ENCODE data around the gene GRK4. TPM values are rescaled to one million over a fixed set of nuclear protein-coding genes. Genes with fewer than 3 reads are reported as not detected.

The GRK4 gene
- total and polyA plus RNA-seq, 2 of the 4 experiments (the other 2 are of a cell fraction), result 1.6 to 2.2 TPM

GRCh38 chr4:3022651-3023050 is 59.3 kb downstream of the GRK4 start:
- no peak overlapping the region for H2BK120ac ChIP-seq (ENCODE audit: low read depth, low read length)
- in situ Hi-C loops (cut with MboI; ENCODE audit: low sequenced_read_pairs) (no loop called here), dilution Hi-C loops (cut with HindIII; ENCODE audit: low sequenced_read_pairs, unreplicated experiment) (no loop called here), intact Hi-C loops (cut with micrococcal nuclease) (no loop called here)
- H3K4me3 ChIP-seq (ENCODE audit: insufficient read depth, low read depth, low read length), result no peak overlapping the region
- H3K79me1 ChIP-seq (ENCODE audit: low read depth in 1 of 2, low read length in 2 of 2), result no peaks in the 10 kb centered on the region
- no peak overlapping the region for H3K4me2 ChIP-seq (ENCODE audit: low read depth, low read length)
- H3K27ac ChIP-seq (ENCODE audit: insufficient read depth, low read length), result no peak overlapping the region
- no peak overlapping the region for H2AK5ac ChIP-seq (ENCODE audit: low read depth, low read length)
- no peaks in the 10 kb centered on the region for H3K36me3 ChIP-seq (ENCODE audit: control insufficient read depth, insufficient read depth, low read length)
- H3K9ac ChIP-seq (ENCODE audit: low read depth, low read length), result no peak overlapping the region
- no peak overlapping the region for H3K4ac ChIP-seq (ENCODE audit: low read depth, low read length)
- H2BK20ac ChIP-seq (ENCODE audit: low read depth, low read length), result no peak overlapping the region
- H4K5ac ChIP-seq (ENCODE audit: low read depth, low read length), result no peak overlapping the region
- H2AFZ ChIP-seq (replicated peaks; ENCODE audit: low read length, poor library complexity), result no peak overlapping the region
- H3K14ac ChIP-seq (replicated peaks; ENCODE audit: low read depth, low read length), result no peak overlapping the region
- no peak overlapping the region for H3K23ac ChIP-seq (ENCODE audit: low read depth, low read length)
- no CpG with 5 or more reads among the region's 3 CpGs for WGBS, 2 experiments (ENCODE audit: extremely low coverage in 2 of 2, insufficient read length in 1 of 2)
- no TSS peak for BruUV-seq (replicated peaks)
- no peak overlapping the region for H2BK5ac ChIP-seq (ENCODE audit: low read depth, low read length, poor library complexity, severe bottlenecking)
- H3K56ac ChIP-seq (ENCODE audit: extremely low read depth, insufficient read depth, low read length), result no peak overlapping the region
- ChIA-PET CTCF (no interaction called here), POLR2A (ENCODE audit: unreplicated experiment) (no interaction called here)
- H3K9me3 ChIP-seq (ENCODE audit: control insufficient read depth, insufficient read depth, low read length), result peaks cover 7% of the 10 kb centered on the region
- H3K9me1 ChIP-seq (ENCODE audit: insufficient read depth, low read length), result no peaks in the 10 kb centered on the region
- H2AK9ac ChIP-seq (replicated peaks; ENCODE audit: low read depth, low read length, poor library complexity), result no peak overlapping the region
- H3K4me1 ChIP-seq (ENCODE audit: control insufficient read depth, insufficient read depth, low read length), result no peaks in the 10 kb centered on the region
- no peak overlapping the region for H2BK15ac ChIP-seq (ENCODE audit: low read depth, low read length)
- H3K27me3 ChIP-seq (ENCODE audit: control insufficient read depth, insufficient read depth, low read length), result peaks cover 34% of the 10 kb centered on the region
- no peak overlapping the region for H4K91ac ChIP-seq (ENCODE audit: insufficient read depth, low read depth, low read length)
- no peak for ATAC-seq (ENCODE audit: low read depth)
- no peak overlapping the region for H3K18ac ChIP-seq (ENCODE audit: low read depth, low read length)
- TF ChIP-seq MAFK (IDR thresholded peaks at IDR 0.05; ENCODE audit: low read depth, low read length) (no peak), CTCF (conservative IDR thresholded peaks at IDR 0.05; ENCODE audit: low read depth, low read length) (no peak), POLR2A (IDR thresholded peaks at IDR 0.05; ENCODE audit: low read depth, low read length) (no peak), RFX5 (IDR thresholded peaks at IDR 0.05; ENCODE audit: low read depth, low read length) (no peak), CHD1 (IDR thresholded peaks at IDR 0.05; ENCODE audit: low read depth, low read length) (no peak), MAZ (IDR thresholded peaks at IDR 0.05; ENCODE audit: borderline replicate concordance, low read depth, low read length) (no peak), RAD21 (IDR thresholded peaks at IDR 0.05; ENCODE audit: low read length) (no peak), SMC3 (IDR thresholded peaks at IDR 0.05; ENCODE audit: low read depth, low read length) (no peak), USF2 (IDR thresholded peaks at IDR 0.05; ENCODE audit: low read depth, low read length) (no peak), ELK1 (IDR thresholded peaks at IDR 0.05; ENCODE audit: borderline replicate concordance, low read depth, low read length) (no peak), CEBPB (IDR thresholded peaks at IDR 0.05; ENCODE audit: low read depth, low read length) (no peak), NFE2L2 (IDR thresholded peaks at IDR 0.05; ENCODE audit: low read depth, low read length) (no peak), MXI1 (IDR thresholded peaks at IDR 0.05; ENCODE audit: borderline replicate concordance, low read depth, low read length) (no peak)
- H4K20me1 ChIP-seq (ENCODE audit: insufficient read depth, low read length), result no peaks in the 10 kb centered on the region
- no peak overlapping the region for H4K8ac ChIP-seq (ENCODE audit: low read depth in 2 of 2, low read length in 2 of 2)
- no peak for DNase-seq
